Measurements from ENCODE around the gene MRPS12.

MRPS12 gene

GRCh38 chr19:38911388-38912001, 19.2 kb upstream of the MRPS12 start:
- DNase-seq (ENCODE audit: low read depth, low spot score), result no peak

- no peak for DNase-seq (ENCODE audit: low read depth, low spot score)
Measured at GRCh38 chr19:38912600-38913514, 17.9 kb upstream of the MRPS12 start.

GRCh38 chr19:38913958-38914357, 16.8 kb upstream of the MRPS12 start:
- DNase-seq (ENCODE audit: low read depth, low spot score), result no peak

GRCh38 chr19:38915329-38916321, 15.1 kb upstream of the MRPS12 start:
- no peak for DNase-seq (ENCODE audit: low read depth, low spot score)

GRCh38 chr19:38917516-38917915, 13.2 kb upstream of the MRPS12 start:
- DNase-seq (ENCODE audit: low read depth, low spot score), result no peak

GRCh38 chr19:38917921-38918491, 12.7 kb upstream of the MRPS12 start:
- DNase-seq (ENCODE audit: low read depth, low spot score), result no peak

- no peak for DNase-seq (ENCODE audit: low read depth, low spot score)
Measured at GRCh38 chr19:38918526-38918925, 12.2 kb upstream of the MRPS12 start.

GRCh38 chr19:38919837-38920601, 10.7 kb upstream of the MRPS12 start:
- no peak for DNase-seq (ENCODE audit: low read depth, low spot score)

- DNase-seq (ENCODE audit: low read depth, low spot score), result no peak
Measured at GRCh38 chr19:38920602-38921419, 9.9 kb upstream of the MRPS12 start.

GRCh38 chr19:38921420-38922274, 9.1 kb upstream of the MRPS12 start:
- DNase-seq (ENCODE audit: low read depth, low spot score), result no peak

- DNase-seq (ENCODE audit: low read depth, low spot score), result no peak
Measured at GRCh38 chr19:38922482-38922881, 8.3 kb upstream of the MRPS12 start.

- no peak for DNase-seq (ENCODE audit: low read depth, low spot score)
Measured at GRCh38 chr19:38924388-38924787, 6.4 kb upstream of the MRPS12 start.

GRCh38 chr19:38928391-38929001, 2.2 kb upstream of the MRPS12 start:
- no peak for DNase-seq (ENCODE audit: low read depth, low spot score)

- peak; percentile 69 for DNase-seq (ENCODE audit: low read depth, low spot score)
Measured at GRCh38 chr19:38929929-38930775, 592 bp upstream of the MRPS12 start, which contains the start of gene SARS2. Gene SARS2 (minus strand): TSS chr19:38930763. CDS start chr19:38930736, 27 bp downstream.

GRCh38 chr19:38931521-38931793, 713 bp downstream of the MRPS12 start:
- DNase-seq (ENCODE audit: low read depth, low spot score), result no peak

GRCh38 chr19:38932425-38933179, 1.9 kb downstream of the MRPS12 start:
- DNase-seq (ENCODE audit: low read depth, low spot score), result no peak

- DNase-seq (ENCODE audit: low read depth, low spot score), result no peak
Measured at GRCh38 chr19:38933544-38933943, 2.8 kb downstream of the MRPS12 start.
